IMR-90 (cell line): ENCODE measurements around the gene MAP3K19. TPM values are rescaled to one million over a fixed set of nuclear protein-coding genes. Genes with fewer than 3 reads are reported as not detected.
"Not testable (repeated sequence)": the region's sequence is repeated elsewhere in the genome, so short reads cannot be mapped to it uniquely, and the experiment has no call there.

Experiments used
- ATAC-seq: fragments of 200-7000 bp; cut with Tn5 transposase; 2 replicates; pipeline ENCODE4 v1.9.1; 2020; ENCODE audit warnings: low read depth, mild to moderate bottlenecking, moderate library complexity
- BruUV-seq: library from RNA; stranded (reverse); fragments of 400-500 nt; replicated peaks from 2 replicates; lab custom pipeline; 2021; lab: Mats Ljungman, UMichigan
- CTCF ChIA-PET: fragments of 300-600 bp; formaldehyde crosslinking; extraction: SDS; loops from one replicate; lab custom pipeline; 2021; ENCODE audit warnings: antibody characterized with exemption; lab: Yijun Ruan, JAX
- POLR2A ChIA-PET: fragments of 300-600 bp; sonication (Branson Sonifier 250); formaldehyde crosslinking; loops from one replicate; lab custom pipeline; 2022; ENCODE audit warnings: antibody characterized with exemption; ENCODE audit not compliant: unreplicated experiment; lab: Charles Lee
- DNase-seq: peaks from one replicate; pipeline ENCODE4 v3.0.0; 2013
- H2AFZ ChIP-seq: replicated peaks from 2 replicates; pipeline ENCODE3; 2013; ENCODE audit warnings: low read length, mild to moderate bottlenecking; ENCODE audit not compliant: poor library complexity
- H2AK5ac ChIP-seq: 2 replicates; pipeline ENCODE4 v1.6.1; 2013; ENCODE audit warnings: low read depth, low read length, inconsistent platforms
- H2AK9ac ChIP-seq: replicated peaks from 2 replicates; pipeline ENCODE3; 2013; ENCODE audit warnings: mild to moderate bottlenecking, low read depth, low read length, moderate library complexity; ENCODE audit not compliant: poor library complexity
- H2BK120ac ChIP-seq: 2 replicates; pipeline ENCODE4 v1.6.1; 2013; ENCODE audit warnings: low read depth, low read length, inconsistent platforms
- H2BK15ac ChIP-seq: 3 replicates; pipeline ENCODE4 v1.6.1; 2013; ENCODE audit warnings: low read depth, low read length, inconsistent platforms
- H2BK20ac ChIP-seq: 2 replicates; pipeline ENCODE4 v1.6.1; 2013; ENCODE audit warnings: low read depth, mild to moderate bottlenecking, inconsistent platforms, low read length, moderate library complexity
- H2BK5ac ChIP-seq: 2 replicates; pipeline ENCODE4 v1.6.1; 2013; ENCODE audit warnings: mild to moderate bottlenecking, low read depth, low read length, inconsistent platforms; ENCODE audit not compliant: poor library complexity, severe bottlenecking
- H3K14ac ChIP-seq: replicated peaks from 2 replicates; pipeline ENCODE4 v1.6.1; 2013; ENCODE audit warnings: low read depth, low read length, inconsistent platforms
- H3K18ac ChIP-seq: 2 replicates; pipeline ENCODE4 v1.6.1; 2013; ENCODE audit warnings: low read depth, low read length, control low read depth
- H3K23ac ChIP-seq: 2 replicates; pipeline ENCODE4 v1.6.1; 2013; ENCODE audit warnings: low read depth, low read length, inconsistent platforms
- H3K27ac ChIP-seq: 2 replicates; pipeline ENCODE4 v1.5.1; 2013; ENCODE audit warnings: mild to moderate bottlenecking, control low read depth, low read length; ENCODE audit not compliant: insufficient read depth
- H3K27me3 ChIP-seq: 2 replicates; pipeline ENCODE4 v1.6.1; 2013; ENCODE audit warnings: low read length; ENCODE audit not compliant: control insufficient read depth, insufficient read depth
- H3K36me3 ChIP-seq: 2 replicates; pipeline ENCODE4 v1.6.1; 2013; ENCODE audit warnings: low read length, mixed read lengths; ENCODE audit not compliant: control insufficient read depth, insufficient read depth
- H3K4ac ChIP-seq: 2 replicates; pipeline ENCODE4 v1.6.1; 2013; ENCODE audit warnings: low read depth, low read length, inconsistent platforms
- H3K4me1 ChIP-seq: 2 replicates; pipeline ENCODE4 v1.6.1; 2013; ENCODE audit warnings: low read length, mixed read lengths; ENCODE audit not compliant: control insufficient read depth, insufficient read depth
- H3K4me2 ChIP-seq: 2 replicates; pipeline ENCODE4 v1.6.1; 2013; ENCODE audit warnings: low read depth, mild to moderate bottlenecking, control low read depth, low read length, moderate library complexity
- H3K4me3 ChIP-seq: 2 replicates; pipeline ENCODE4 v1.5.1; 2013; ENCODE audit warnings: low read depth, mild to moderate bottlenecking, control low read depth, low read length, moderate library complexity; ENCODE audit not compliant: insufficient read depth
- H3K56ac ChIP-seq: 2 replicates; pipeline ENCODE4 v1.6.1; 2013; ENCODE audit warnings: low read length, inconsistent platforms; ENCODE audit not compliant: insufficient read depth; ENCODE audit errors: extremely low read depth
- H3K79me1 ChIP-seq, 2 experiments: 2 replicates each; pipeline ENCODE4 v1.6.1; 2013; ENCODE audit warnings: low read length in 2 of 2, inconsistent platforms in 1 of 2, low read depth in 1 of 2
- H3K9ac ChIP-seq: 2 replicates; pipeline ENCODE4 v1.6.1; 2013; ENCODE audit warnings: low read depth, low read length, control low read depth
- H3K9me1 ChIP-seq: 2 replicates; pipeline ENCODE4 v1.6.1; 2013; ENCODE audit warnings: low read length, inconsistent platforms; ENCODE audit not compliant: insufficient read depth
- H3K9me3 ChIP-seq: 2 replicates; pipeline ENCODE4 v1.6.1; 2013; ENCODE audit warnings: low read length; ENCODE audit not compliant: control insufficient read depth, insufficient read depth
- H4K20me1 ChIP-seq: 2 replicates; pipeline ENCODE4 v1.6.1; 2013; ENCODE audit warnings: low read length, inconsistent platforms; ENCODE audit not compliant: insufficient read depth
- H4K5ac ChIP-seq: 2 replicates; pipeline ENCODE4 v1.6.1; 2013; ENCODE audit warnings: mild to moderate bottlenecking, low read depth, low read length, control low read depth
- H4K8ac ChIP-seq, 2 experiments: 2 replicates each; pipeline ENCODE4 v1.6.1; 2013; ENCODE audit warnings: low read depth in 2 of 2, low read length in 2 of 2, control low read depth in 1 of 2, inconsistent platforms in 1 of 2
- H4K91ac ChIP-seq: 2 replicates; pipeline ENCODE4 v1.6.1; 2013; ENCODE audit warnings: low read depth, low read length, inconsistent platforms; ENCODE audit not compliant: insufficient read depth
- WGBS, 2 experiments: methylation state at CpG; one replicate each; pipeline versions ENCODE4 v1.1.5 to v1.1.7; 2013; ENCODE audit warnings: missing lambda C conversion rate in 2 of 2; ENCODE audit not compliant: insufficient read length in 1 of 2; ENCODE audit errors: extremely low coverage in 2 of 2; 5-methylcytosine and 5-hydroxymethylcytosine counted together
- dilution Hi-C: fragments of 300-500 bp; cut with HindIII; formaldehyde crosslinking; loops from one replicate; pipeline ENCODE4 v1.14.3; 2018; ENCODE audit warnings: low sequenced_read_pairs; ENCODE audit not compliant: unreplicated experiment
- in situ Hi-C: fragments of 300-500 bp; cut with MboI; formaldehyde crosslinking; loops from 3 replicates; pipeline ENCODE4 v1.14.3; 2019; ENCODE audit warnings: low sequenced_read_pairs, inconsistent platforms, mixed read lengths
- intact Hi-C: fragments of 100-400 bp; cut with micrococcal nuclease; formaldehyde crosslinking; loops from 2 replicates; pipeline ENCODE4 v1.10.0; 2022
- polyA plus RNA-seq, 3 experiments: library from polyadenylated mRNA; depleted of rRNA; stranded (reverse); fragments of >200 nt; gene quantifications; 2 replicates each; pipeline ENCODE4 v1.2.3, GENCODE V29; 2012; ENCODE audit warnings: low replicate concordance in 1 of 3
- total RNA-seq: library from RNA; depleted of rRNA; stranded (reverse); fragments of >200 nt; gene quantifications from 2 replicates; pipeline ENCODE4 v1.2.3, GENCODE V29; 2012

The MAP3K19 gene
- total and polyA plus RNA-seq, 2 of the 4 experiments (the other 2 are of a cell fraction) = not detected

DNA sequence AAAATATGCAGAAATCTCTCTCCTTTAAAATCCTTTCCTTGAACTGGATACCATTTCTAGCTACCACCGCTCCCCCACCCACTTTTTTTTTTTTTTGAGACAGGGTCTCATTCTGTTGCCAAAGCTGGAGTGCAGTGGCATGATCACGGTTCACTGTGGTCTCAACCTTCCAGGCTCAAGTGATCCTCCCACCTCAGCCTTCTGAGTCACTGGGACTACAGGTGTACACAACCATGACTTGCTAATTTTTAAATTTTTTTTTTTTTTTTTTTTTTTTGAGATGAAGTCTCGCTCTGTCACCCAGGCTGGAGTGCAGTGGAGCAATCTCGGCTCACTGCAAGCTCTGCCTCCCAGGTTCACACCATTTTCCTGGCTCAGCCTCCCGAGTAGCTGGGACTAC, 70.1 kb downstream of the MAP3K19 start:
- in situ Hi-C loops = loop anchor here (25.0 kb wide), 1 partner anchor 1410 kb away; no protein-coding TSS in a partner anchor
- H2BK20ac ChIP-seq, H3K23ac ChIP-seq, H4K8ac ChIP-seq, H3K9me1 ChIP-seq, H2AFZ ChIP-seq, H3K18ac ChIP-seq, H3K4me3 ChIP-seq, H3K9me3 ChIP-seq, H3K36me3 ChIP-seq, H2BK5ac ChIP-seq, H3K4me2 ChIP-seq, H3K79me1 ChIP-seq, BruUV-seq, H2AK5ac ChIP-seq, POLR2A ChIA-PET, H3K4ac ChIP-seq, H3K4me1 ChIP-seq, H2BK15ac ChIP-seq, H3K9ac ChIP-seq, H2BK120ac ChIP-seq, H4K5ac ChIP-seq, DNase-seq, H3K56ac ChIP-seq, CTCF ChIA-PET, H2AK9ac ChIP-seq, H3K27me3 ChIP-seq, ATAC-seq, H4K20me1 ChIP-seq, intact Hi-C loops, H3K14ac ChIP-seq, H4K91ac ChIP-seq, H3K27ac ChIP-seq, dilution Hi-C loops: not testable (repeated sequence)
- WGBS, 2 experiments = no CpG with 5 or more reads among the region's 5 CpGs
